ENCODE data around the gene HSD11B1.

HSD11B1 gene

DNA sequence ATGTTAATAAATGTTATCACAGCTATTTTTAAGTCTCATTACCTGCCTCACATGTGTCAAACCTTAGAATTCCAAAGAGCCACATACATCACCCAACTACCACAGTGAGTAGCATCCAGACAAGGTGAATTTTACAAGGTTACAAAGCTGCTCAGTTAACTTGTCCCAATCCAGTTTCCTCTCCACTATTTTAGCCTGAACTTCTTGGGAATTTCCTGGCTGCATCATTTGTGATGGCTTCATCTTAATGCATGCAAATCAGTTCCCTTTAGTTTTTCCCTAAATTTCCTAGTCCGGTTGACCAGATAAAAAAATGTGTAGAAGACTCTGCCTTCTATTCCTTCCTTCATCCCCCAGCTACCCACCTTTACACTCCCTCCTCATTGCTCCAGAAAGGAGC is 50.6 kb downstream of the HSD11B1 start:
- TF ChIP-seq, protein P1, sequence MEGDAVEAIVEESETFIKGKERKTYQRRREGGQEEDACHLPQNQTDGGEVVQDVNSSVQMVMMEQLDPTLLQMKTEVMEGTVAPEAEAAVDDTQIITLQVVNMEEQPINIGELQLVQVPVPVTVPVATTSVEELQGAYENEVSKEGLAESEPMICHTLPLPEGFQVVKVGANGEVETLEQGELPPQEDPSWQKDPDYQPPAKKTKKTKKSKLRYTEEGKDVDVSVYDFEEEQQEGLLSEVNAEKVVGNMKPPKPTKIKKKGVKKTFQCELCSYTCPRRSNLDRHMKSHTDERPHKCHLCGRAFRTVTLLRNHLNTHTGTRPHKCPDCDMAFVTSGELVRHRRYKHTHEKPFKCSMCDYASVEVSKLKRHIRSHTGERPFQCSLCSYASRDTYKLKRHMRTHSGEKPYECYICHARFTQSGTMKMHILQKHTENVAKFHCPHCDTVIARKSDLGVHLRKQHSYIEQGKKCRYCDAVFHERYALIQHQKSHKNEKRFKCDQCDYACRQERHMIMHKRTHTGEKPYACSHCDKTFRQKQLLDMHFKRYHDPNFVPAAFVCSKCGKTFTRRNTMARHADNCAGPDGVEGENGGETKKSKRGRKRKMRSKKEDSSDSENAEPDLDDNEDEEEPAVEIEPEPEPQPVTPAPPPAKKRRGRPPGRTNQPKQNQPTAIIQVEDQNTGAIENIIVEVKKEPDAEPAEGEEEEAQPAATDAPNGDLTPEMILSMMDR (conservative IDR thresholded peaks at IDR 0.05; ENCODE audit: low read depth, low read length): no peak
- Histone ChIP-seq H3K4me2 (peak overlapping the region; percentile 66), H4K20me1 (ENCODE audit: insufficient read depth) (no peaks in the 10 kb centered on the region), H3K9ac (no peak overlapping the region), H3K4me3 (IDR thresholded peaks at IDR 0.05; ENCODE audit: insufficient read depth, low read depth, low read length) (no peak overlapping the region), H2AFZ (ENCODE audit: low read depth) (peak overlapping the region; percentile 53), H3K79me2 (ENCODE audit: insufficient read depth, low read depth) (no peaks in the 10 kb centered on the region), H3K36me3 (ENCODE audit: insufficient read depth) (no peaks in the 10 kb centered on the region), H3K4me1 (ENCODE audit: low read depth, poor library complexity, severe bottlenecking) (peaks cover 85% of the 10 kb centered on the region), H3K27me3 (ENCODE audit: insufficient read depth, low read depth) (no peaks in the 10 kb centered on the region), H3K27ac (peak overlapping the region; percentile 25; the same call in 1 of the 2 replicates)

DNA sequence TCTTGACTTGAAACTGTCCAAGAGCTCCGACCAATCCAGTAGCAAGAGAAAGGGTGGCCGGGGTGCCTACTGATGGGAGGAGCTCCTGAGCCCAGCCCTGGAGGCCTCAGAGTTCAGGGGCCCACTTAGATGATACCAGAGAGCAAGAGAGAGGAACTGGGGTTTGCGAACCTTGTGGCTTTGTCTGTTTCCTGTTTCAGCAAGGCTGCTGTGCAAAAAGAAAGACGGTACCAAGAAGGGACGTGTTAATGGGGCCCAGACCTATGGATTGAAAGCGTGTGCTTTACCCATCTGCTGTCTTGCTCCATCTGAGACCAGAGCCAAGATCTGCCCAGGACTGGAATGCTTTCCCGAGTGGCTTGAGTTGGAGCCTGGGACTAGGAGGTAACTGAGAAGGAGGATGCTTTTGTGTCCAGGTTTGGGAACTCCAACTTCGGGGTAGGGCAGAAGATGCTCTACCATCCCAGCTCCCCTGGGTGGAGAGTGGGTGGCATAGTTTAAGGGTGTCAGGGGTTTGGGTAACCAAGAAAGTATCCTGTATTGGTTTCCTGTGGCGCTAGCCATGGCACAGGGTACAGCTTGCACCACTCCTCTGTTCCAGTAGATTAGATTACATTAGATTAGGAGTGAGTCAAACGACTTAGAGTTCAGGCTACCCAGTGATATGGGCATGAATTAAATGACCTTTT is 51.4 kb downstream of the HSD11B1 start, which contains the start of gene TRAF3IP3:
TSS of gene TRAF3IP3 (plus strand) at position 128 of the 689 bp plus-strand sequence. CDS start 3,987 bp downstream, outside the sequence.
- Histone ChIP-seq H4K20me1 (ENCODE audit: insufficient read depth) (no peaks in the 10 kb centered on the region), H2AFZ (ENCODE audit: low read depth) (peak within 1 kb of the TSS; percentile 53), H3K4me3 (IDR thresholded peaks at IDR 0.05; ENCODE audit: insufficient read depth, low read depth, low read length) (no peak within 1 kb of the TSS), H3K79me2 (ENCODE audit: insufficient read depth, low read depth) (no peaks in the 10 kb centered on the region), H3K4me1 (ENCODE audit: low read depth, poor library complexity, severe bottlenecking) (peaks cover 77% of the 10 kb centered on the region), H3K36me3 (ENCODE audit: insufficient read depth) (no peaks in the 10 kb centered on the region), H3K27me3 (ENCODE audit: insufficient read depth, low read depth) (no peaks in the 10 kb centered on the region), H3K4me2 (peak within 1 kb of the TSS; percentile 66), H3K9ac (no peak within 1 kb of the TSS), H3K27ac (peak within 1 kb of the TSS; percentile 25)
- TF ChIP-seq, protein P1 (conservative IDR thresholded peaks at IDR 0.05; ENCODE audit: low read depth, low read length): no peak

DNA sequence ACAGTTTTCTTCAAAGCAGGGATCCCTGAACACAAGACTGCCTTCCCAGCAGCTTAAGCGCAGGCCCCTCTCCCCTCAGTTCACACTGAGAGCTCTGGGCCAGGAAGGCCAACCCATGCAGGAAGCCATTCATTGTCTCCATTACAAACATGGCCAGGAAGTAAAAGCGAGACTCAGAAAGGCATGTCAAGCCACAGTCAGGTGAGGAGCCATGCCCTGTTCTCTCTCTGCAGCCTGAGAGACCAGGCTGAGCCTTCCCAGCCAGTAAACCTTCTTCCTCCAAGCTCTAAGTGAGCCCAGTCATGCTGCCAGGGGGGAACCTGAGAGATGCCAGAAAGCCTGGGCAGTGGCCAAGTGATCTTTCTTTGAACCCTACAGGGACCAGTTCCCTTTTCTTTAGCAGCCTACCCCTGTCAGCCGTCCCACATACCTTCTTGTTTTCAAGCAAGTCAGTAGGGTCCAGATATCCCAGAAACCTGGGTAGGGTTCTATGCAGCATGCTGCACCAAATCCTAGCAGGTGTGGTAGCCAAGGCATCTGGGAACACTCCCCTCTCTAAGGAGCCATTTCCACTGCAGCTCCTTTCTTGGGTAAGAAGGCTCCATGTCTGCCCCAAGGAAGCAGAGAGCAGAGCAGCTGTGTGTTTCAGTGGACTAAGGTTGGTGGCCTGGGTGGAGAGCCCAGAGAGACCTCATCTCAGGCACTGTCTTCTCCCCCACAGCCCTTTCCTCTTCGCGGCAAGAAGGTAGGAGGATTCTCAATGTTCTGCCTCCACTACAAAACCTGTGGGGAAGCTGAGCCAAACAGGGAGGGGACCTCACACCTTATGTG is 52.2 kb downstream of the HSD11B1 start:
- H3K4me2 ChIP-seq: peak overlapping the region; percentile 66
- H3K27ac ChIP-seq: peak overlapping the region; percentile 25; the same call in 1 of the 2 replicates
- H3K79me2 ChIP-seq (ENCODE audit: insufficient read depth, low read depth): no peaks in the 10 kb centered on the region
- H2AFZ ChIP-seq (ENCODE audit: low read depth): peak overlapping the region; percentile 53
- no peak overlapping the region for H3K9ac ChIP-seq
- no peaks in the 10 kb centered on the region for H3K36me3 ChIP-seq (ENCODE audit: insufficient read depth)
- TF ChIP-seq, protein P1 (conservative IDR thresholded peaks at IDR 0.05; ENCODE audit: low read depth, low read length): no peak
- H3K27me3 ChIP-seq (ENCODE audit: insufficient read depth, low read depth): no peaks in the 10 kb centered on the region
- H4K20me1 ChIP-seq (ENCODE audit: insufficient read depth): no peaks in the 10 kb centered on the region
- peaks cover 69% of the 10 kb centered on the region for H3K4me1 ChIP-seq (ENCODE audit: low read depth, poor library complexity, severe bottlenecking)
- no peak overlapping the region for H3K4me3 ChIP-seq (IDR thresholded peaks at IDR 0.05; ENCODE audit: insufficient read depth, low read depth, low read length)

DNA sequence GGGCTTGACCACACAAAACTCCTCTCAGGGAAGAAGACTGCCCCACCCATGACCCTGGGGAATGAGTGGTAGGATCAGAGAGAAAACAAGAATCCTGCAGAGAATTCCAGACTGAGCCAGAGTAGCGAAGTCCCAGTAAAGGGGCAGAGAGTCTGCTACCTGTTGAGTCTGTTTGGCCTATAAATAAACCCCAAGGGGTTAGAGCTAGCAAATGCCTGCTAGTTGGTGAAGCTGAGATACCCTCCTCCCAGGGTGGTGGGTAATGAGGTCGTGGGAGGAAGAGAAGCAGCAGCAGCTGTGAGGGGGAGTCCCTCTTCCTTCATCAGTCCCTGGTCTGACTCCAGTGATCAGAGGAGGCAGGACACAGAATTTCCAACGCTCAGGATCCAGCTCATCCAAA is 53.8 kb downstream of the HSD11B1 start:
- Histone ChIP-seq H3K4me1 (ENCODE audit: low read depth, poor library complexity, severe bottlenecking) (peaks cover 53% of the 10 kb centered on the region), H3K36me3 (ENCODE audit: insufficient read depth) (no peaks in the 10 kb centered on the region), H3K9ac (no peak overlapping the region), H3K79me2 (ENCODE audit: insufficient read depth, low read depth) (no peaks in the 10 kb centered on the region), H3K27me3 (ENCODE audit: insufficient read depth, low read depth) (no peaks in the 10 kb centered on the region), H4K20me1 (ENCODE audit: insufficient read depth) (no peaks in the 10 kb centered on the region), H2AFZ (ENCODE audit: low read depth) (no peak overlapping the region), H3K4me2 (no peak overlapping the region), H3K27ac (no peak overlapping the region), H3K4me3 (IDR thresholded peaks at IDR 0.05; ENCODE audit: insufficient read depth, low read depth, low read length) (no peak overlapping the region)
- TF ChIP-seq, protein P1 (conservative IDR thresholded peaks at IDR 0.05; ENCODE audit: low read depth, low read length): no peak

Measured in KMS-11 (cell line).